AG20443 (cell line): ENCODE data around the gene CHPT1.

Experiments used
- DNase-seq: peaks from one replicate; pipeline ENCODE4 v3.0.0; 2012; ENCODE audit warnings: low spot score, mixed read lengths

Gene CHPT1

GRCh38 chr12:101763246-101763931 is 65.9 kb downstream of the CHPT1 start:
- DNase-seq: no peak

- DNase-seq: no peak
Measured at GRCh38 chr12:101764051-101764792, 66.8 kb downstream of the CHPT1 start.

GRCh38 chr12:101767537-101767936 is 70.1 kb downstream of the CHPT1 start:
- no peak for DNase-seq

GRCh38 chr12:101768781-101769180 is 71.3 kb downstream of the CHPT1 start:
- DNase-seq: no peak

GRCh38 chr12:101769865-101770264 is 72.4 kb downstream of the CHPT1 start:
- no peak for DNase-seq

- DNase-seq: no peak
Measured at GRCh38 chr12:101772012-101772775, 74.8 kb downstream of the CHPT1 start.

GRCh38 chr12:101773650-101774162 is 76.3 kb downstream of the CHPT1 start:
- DNase-seq: peak; percentile 84

GRCh38 chr12:101775816-101776215 is 78.4 kb downstream of the CHPT1 start:
- no peak for DNase-seq

- DNase-seq: no peak
Measured at GRCh38 chr12:101777485-101777884, 80.0 kb downstream of the CHPT1 start.

- no peak for DNase-seq
Measured at GRCh38 chr12:101777978-101778377, 80.5 kb downstream of the CHPT1 start.
